AG20443 (cell line): ENCODE data around the gene NEIL1.
"Not testable (repeated sequence)": the region's sequence is repeated elsewhere in the genome, so short reads cannot be mapped to it uniquely, and the experiment has no call there.

Experiments used
- DNase-seq: peaks from one replicate; pipeline ENCODE4 v3.0.0; 2012; ENCODE audit warnings: low spot score, mixed read lengths

The NEIL1 gene

DNA sequence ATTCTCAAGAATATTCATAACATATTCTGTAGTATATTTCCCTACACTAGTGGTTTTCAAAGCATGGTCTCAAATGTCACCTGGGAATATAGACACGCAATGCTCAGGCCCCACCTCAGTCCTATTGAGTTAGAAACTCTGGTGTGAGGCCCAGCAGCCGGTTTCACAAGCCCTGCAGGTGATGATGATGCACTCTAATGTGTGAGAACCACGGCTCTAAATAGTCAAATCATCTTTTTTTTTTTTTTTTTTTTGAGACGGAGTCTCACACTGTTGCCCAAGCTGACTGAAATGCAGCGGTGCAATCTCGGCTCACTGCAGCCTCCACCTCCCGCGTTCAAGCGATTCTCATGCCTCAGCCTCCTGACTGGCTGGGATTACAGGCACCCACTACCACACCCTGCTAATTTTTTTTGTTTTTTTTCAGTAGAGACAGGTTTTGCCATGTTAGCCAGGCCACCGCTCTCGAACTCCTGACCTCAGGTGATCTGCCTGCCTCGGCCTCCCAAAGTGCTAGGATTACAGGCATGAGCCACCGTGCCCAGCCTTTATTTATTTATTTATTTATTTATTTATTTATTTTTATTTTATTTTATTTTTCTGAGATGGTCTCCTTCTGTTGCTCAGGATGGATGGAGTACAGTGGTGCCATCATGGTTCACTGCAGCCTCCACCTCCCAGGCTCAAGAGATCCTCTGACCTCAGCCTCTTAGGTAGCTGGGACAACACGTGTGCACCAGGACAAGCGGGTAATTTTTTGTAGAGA is 13.0 kb upstream of the NEIL1 start:
- not testable (repeated sequence) for DNase-seq

DNA sequence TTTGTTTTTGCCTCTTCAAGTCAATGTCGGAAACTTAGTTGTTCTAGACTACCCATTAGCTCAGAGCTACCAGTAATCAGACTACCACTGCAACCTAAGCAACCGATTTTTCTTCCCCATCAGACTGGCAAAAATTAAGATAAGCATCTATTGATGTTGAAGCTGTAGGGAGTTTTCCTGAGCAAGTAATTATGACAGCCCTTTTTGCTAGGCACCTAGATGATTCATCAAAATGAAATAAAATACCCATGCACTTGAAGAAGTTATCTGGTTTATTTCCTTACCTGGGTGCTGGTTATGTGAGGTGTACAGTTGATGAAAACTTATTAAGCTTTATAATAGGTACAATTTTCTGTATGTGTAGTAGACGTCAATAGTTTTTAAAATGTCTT is 11.5 kb upstream of the NEIL1 start:
- DNase-seq, result no peak

- DNase-seq, result peak; percentile 89
Observed at GRCh38 chr15:75335705-75336355, 11.0 kb upstream of the NEIL1 start, which contains the start of gene COMMD4. COMMD4 (plus strand) TSS chr15:75336063; CDS start chr15:75336090, 27 bp downstream.

- no peak for DNase-seq
Observed at GRCh38 chr15:75338661-75339240, 8.1 kb upstream of the NEIL1 start.

DNA sequence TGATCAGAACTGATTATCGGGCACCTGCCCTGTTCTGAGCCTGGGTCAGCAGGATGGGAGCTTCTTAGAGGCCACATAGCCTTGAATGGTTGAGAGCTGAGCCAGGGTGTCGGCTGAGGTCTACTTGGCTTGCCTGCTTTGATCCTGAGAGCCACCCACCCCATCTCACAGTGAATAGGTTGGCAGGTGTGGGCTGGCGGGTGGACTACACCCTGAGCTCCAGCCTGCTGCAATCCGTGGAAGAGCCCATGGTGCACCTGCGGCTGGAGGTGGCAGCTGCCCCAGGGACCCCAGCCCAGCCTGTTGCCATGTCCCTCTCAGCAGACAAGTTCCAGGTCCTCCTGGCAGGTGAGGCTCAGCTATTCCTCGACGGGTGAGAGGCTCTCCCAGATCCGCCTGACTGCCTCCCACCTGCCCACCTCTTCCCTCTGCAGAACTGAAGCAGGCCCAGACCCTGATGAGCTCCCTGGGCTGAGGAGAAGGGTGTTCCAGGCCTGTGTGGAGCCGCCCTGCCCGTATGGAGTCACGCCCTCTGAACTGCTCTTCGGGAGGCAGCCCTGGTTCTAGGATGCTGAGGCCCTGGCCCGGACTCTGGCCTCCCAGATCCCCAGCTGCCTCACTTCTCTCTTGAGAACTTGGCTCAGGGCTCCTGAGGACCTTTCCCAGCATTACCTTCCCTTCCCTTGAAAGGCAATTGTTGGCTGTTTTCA is 7.2 kb upstream of the NEIL1 start:
- no peak for DNase-seq

GRCh38 chr15:75342221-75342620 is 4.6 kb upstream of the NEIL1 start:
- DNase-seq, result no peak

DNA sequence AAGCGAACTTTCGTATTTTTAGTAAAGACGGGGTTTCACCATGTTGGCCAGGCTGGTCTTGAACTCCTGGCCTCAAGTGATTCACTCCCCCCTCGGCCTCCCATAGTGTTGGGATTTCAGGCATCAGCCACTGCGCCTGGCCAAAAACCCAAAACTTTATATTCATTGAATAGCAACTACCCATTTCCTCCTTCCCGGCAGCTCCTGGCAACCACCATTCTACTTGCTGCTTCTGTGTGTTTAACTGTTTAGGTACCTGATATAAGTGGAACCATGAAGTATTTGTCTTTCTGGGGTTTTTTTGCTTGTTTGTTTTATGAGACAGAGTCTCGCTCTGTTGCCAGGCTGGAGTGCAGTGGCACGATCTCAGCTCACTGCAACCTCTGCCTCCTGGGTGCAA is 2.9 kb upstream of the NEIL1 start:
- DNase-seq, result not testable (repeated sequence)

DNA sequence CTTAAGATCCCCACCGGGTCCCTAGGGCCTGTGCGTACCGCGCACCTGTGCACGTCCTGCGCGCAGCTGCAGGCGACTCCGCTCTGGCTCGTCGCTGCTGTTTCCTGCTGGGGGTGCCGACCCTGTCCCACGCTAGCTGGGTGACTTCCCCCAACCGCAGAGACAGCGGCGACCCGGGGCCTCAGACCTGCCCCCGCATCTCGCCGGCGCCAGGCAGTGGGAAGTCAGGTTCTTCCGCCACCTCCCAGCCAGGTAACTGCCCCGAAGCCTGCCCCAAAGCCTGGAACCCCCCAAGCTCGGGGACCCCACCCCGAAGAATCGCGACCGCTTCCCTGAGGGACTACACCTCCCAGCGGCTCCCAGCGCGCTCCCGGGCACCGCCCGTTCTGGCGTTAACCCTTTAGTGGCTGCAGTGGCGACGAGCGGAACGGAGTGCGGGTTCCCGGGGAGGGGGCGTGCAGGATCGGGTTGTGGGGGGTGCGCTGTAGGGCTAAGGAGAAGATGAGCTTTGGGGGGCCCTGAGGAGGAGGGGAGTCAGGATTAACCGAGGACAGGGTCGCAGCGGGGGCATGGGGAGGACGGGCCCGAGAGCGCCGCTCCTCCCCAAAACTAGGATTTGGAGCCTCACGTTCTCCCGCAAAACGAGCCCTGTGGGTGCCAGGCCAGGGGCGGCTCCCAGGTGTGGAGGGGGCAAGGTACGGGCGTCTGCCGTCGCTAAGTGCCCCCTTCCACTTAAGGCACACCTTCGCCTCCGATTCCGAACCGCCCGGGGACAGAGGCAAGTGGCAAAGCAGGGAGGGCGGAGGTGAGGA is 589 bp downstream of the NEIL1 start:
- DNase-seq, result peak; percentile 71

DNA sequence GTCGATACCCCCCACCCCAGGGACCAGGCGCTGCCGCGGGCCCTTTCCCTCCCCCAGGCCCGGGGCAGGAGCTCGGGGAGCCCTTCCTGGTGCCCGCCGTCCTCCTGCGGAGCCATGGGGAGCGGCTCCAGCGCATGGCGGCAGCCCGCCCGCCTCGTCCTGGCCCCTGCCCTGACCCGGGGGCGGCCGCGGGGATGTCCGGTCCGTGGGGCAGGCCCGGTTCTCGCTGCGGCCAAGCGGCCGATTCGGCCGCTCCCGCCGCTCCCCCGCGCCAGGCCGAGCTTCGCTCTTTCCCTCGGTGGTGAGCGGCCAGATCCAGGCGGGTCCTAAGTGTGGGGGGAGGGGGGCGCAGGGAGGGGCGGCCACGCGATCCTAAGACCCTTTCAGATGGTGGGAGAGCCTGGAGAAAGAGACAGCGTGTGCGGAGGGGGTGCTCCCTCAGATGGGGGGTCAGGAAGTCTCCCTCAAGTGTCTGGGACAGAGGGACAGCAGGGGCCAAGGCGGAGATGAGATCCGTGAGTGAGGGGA is 1.3 kb downstream of the NEIL1 start:
- DNase-seq, result peak; percentile 53

DNA sequence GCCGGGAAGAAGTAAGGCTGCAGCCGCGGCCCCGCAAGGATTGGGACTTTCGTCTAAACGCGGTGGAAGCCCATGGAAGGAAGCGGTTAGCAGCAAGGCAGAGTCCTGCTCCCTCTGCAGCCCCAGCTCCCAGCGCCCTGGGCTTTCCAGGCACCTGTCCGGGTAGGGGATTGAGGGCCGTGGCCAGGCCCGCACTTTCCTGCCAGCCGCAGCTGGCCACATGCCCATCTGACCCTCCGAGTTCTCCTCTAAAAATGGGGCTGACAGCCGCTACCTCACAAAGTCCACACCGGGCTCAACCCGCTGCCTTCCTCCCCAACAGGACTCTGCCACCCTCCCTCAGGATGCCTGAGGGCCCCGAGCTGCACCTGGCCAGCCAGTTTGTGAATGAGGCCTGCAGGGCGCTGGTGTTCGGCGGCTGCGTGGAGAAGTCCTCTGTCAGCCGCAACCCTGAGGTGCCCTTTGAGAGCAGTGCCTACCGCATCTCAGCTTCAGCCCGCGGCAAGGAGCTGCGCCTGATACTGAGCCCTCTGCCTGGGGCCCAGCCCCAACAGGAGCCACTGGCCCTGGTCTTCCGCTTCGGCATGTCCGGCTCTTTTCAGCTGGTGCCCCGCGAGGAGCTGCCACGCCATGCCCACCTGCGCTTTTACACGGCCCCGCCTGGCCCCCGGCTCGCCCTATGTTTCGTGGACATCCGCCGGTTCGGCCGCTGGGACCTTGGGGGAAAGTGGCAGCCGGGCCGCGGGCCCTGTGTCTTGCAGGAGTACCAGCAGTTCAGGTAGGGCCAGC is 1.9 kb downstream of the NEIL1 start:
- DNase-seq, result no peak

- not testable (repeated sequence) for DNase-seq
Observed at GRCh38 chr15:75349351-75349669, 2.5 kb downstream of the NEIL1 start.

GRCh38 chr15:75349851-75350588 is 3.2 kb downstream of the NEIL1 start:
- no peak for DNase-seq

- no peak for DNase-seq
Observed at GRCh38 chr15:75350601-75351361, 3.9 kb downstream of the NEIL1 start.

DNA sequence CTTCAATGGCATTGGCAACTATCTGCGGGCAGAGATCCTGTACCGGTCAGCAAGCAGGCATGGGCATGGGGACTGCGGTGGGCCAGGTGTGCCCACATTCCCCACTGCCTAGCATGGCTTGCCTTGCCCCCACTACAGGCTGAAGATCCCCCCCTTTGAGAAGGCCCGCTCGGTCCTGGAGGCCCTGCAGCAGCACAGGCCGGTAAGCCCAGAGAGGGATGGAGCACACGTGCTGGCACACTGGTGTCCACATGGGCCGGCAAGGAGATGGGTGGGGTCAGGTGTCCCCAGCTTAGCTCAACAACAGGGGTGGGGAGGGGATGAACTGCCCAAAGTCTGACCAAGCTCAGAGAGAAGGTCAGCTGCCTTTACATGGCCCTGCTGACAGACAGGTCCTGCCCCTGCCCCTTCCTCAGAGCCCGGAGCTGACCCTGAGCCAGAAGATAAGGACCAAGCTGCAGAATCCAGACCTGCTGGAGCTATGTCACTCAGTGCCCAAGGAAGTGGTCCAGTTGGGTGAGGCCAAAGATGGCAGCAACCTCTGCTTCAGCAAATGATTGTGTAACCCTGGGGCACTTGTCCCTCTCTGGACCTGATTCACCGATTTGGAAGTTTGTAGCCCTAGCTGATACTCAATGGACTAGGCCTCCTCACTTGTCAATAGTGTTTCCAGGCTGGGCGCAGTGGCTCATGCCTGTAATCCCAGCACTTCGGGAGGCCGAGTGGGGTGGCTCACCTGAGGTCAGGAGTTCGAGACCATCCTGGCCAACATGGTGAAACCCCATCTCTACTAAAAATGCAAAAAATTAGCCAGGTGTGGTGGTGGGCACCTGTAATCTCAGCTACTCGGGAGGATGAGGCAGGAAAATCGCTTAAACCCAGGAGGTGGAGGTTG is 5.6 kb downstream of the NEIL1 start:
- no peak for DNase-seq

- no peak for DNase-seq
Observed at GRCh38 chr15:75353604-75354003, 6.8 kb downstream of the NEIL1 start.

DNA sequence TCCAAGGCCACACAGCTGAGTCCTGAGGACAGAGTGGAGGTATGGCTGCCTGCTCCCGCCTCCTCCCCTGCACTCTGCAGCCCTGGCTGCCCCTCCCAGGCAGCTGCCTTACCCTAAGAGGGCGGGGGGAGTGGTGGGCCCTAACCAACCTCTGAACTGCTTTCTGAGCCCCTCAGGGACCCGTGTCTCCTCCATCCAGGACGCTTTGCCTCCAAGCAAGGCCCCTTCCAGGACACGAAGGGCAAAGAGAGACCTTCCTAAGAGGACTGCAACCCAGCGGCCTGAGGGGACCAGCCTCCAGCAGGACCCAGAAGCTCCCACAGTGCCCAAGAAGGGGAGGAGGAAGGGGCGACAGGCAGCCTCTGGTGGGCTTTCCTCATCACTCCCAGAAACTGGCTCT is 7.6 kb downstream of the NEIL1 start:
- DNase-seq, result no peak

GRCh38 chr15:75355369-75355768 is 8.5 kb downstream of the NEIL1 start:
- DNase-seq, result no peak

DNA sequence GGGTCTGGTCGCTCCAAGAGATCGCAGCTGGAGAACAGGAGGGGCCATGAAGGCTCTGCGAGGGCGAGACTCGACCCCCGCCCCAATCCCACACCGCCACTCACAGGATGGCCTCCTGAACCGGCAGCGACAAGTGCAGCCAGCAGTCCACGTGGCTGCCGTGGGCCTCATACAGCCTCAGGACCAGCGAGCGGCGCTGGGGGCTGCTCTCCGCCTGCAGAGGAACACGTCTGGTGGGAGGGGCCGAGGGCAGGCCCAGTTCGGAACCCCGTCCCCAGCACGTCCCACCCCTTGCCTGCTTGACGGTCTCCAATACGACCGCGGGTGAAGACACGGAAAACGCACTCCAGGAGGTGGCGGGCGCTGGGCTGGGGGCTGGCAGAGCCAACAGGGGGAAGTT is 9.2 kb downstream of the NEIL1 start:
- DNase-seq, result no peak
